Activated naive CD4-positive, alpha-beta T cell (primary cell): ENCODE measurements around the gene WASHC3.

Source experiments
- DNase-seq, 4 experiments: peaks; one replicate each; lab custom pipeline; 2025; lab: John Stamatoyannopoulos, UW

Gene WASHC3

GRCh38 chr12:101967506-101967905 is 94.3 kb downstream of the WASHC3 start:
- no peak for DNase-seq

- DNase-seq = no peak
Observed at GRCh38 chr12:101966496-101966895, 95.3 kb downstream of the WASHC3 start.

GRCh38 chr12:101963697-101964096 is 98.1 kb downstream of the WASHC3 start:
- no peak for DNase-seq
